Heart left ventricle (tissue), 16 donors: Measurements from ENCODE around the gene UNC80. TPM values are rescaled to one million over a fixed set of nuclear protein-coding genes. Genes with fewer than 3 reads are reported as not detected.

Experiments used
- ATAC-seq, 4 donors: fragments of 200-7000 bp; cut with Tn5 transposase; one replicate each; pipeline ENCODE4 v1.9.1; 2020 to 2022; ENCODE audit warnings: moderate library complexity in 4 of 4, mild to moderate bottlenecking in 3 of 4, moderate number of reproducible peaks in 1 of 4
- DNase-seq, 5 donors: peaks; one replicate each; pipeline ENCODE4 v3.0.0-alpha.2; 2020
- H3K27ac ChIP-seq, 12 donors: fragments of 200-600 bp; sonication (generic) in 4 of 12; one replicate each; pipeline versions ENCODE4 v1.5.0 to v1.8.0; 2016 to 2022; ENCODE audit warnings: mild to moderate bottlenecking in 2 of 12
- H3K27me3 ChIP-seq, 9 donors: fragments of 200-600 bp; sonication (generic) in 2 of 9; one replicate each; pipeline versions ENCODE4 v1.5.1 to v1.8.0; 2016 to 2022; ENCODE audit warnings: mild to moderate bottlenecking in 3 of 9
- H3K36me3 ChIP-seq, 9 donors: fragments of 200-600 bp; sonication (generic) in 2 of 9; one replicate each; pipeline versions ENCODE4 v1.5.0 to v1.8.0; 2018 to 2022; ENCODE audit warnings: mild to moderate bottlenecking in 2 of 9
- H3K4me1 ChIP-seq, 12 donors: fragments of 200-600 bp; sonication (generic) in 4 of 12; one replicate each; pipeline versions ENCODE4 v1.5.0 to v1.8.0; 2016 to 2022; ENCODE audit warnings: mild to moderate bottlenecking in 3 of 12
- H3K4me3 ChIP-seq, 12 donors: fragments of 200-600 bp; sonication (generic) in 4 of 12; one replicate each; pipeline versions ENCODE4 v1.5.0 to v1.8.0; 2017 to 2022; ENCODE audit warnings: mild to moderate bottlenecking in 9 of 12, moderate library complexity in 4 of 12
- H3K9me3 ChIP-seq, 12 donors: fragments of 200-600 bp; sonication (generic) in 4 of 12; one replicate each; pipeline versions ENCODE4 v1.5.0 to v1.8.0; 2016 to 2022; ENCODE audit warnings: mild to moderate bottlenecking in 1 of 12
- POLR2A ChIP-seq, 2 donors: fragments of 450-650 bp; IDR thresholded peaks; one replicate each; pipeline ENCODE4 v1.6.1; 2017; ENCODE audit warnings: antibody characterized with exemption in 2 of 2, mild to moderate bottlenecking in 2 of 2, moderate library complexity in 2 of 2
- WGBS, 4 donors: extraction: QIAGEN DNeasy Blood & Tissue Kit in 2 of 4; methylation state at CpG; one replicate each; pipeline versions ENCODE4 v1.1.5 to v1.1.7; 2013 to 2018; 5-methylcytosine and 5-hydroxymethylcytosine counted together
- intact Hi-C, 10 donors: fragments of 100-400 bp; cut with DNase I; formaldehyde crosslinking; loops; one replicate each; pipeline versions ENCODE4 v1.11.1 to v1.14.2; 2022
- polyA plus RNA-seq, 2 donors: library from polyadenylated mRNA; stranded (reverse); fragments of 200-250 nt; gene quantifications; one replicate each; pipeline ENCODE4 v1.2.3, GENCODE V29; 2013
- total RNA-seq, 9 donors: library from RNA; depleted of rRNA in 2 of 9; stranded (reverse); fragments of >200 nt in 2 of 9; fragmentation: NEBNext Ultra II Directional in 3 of 9; extraction: Animal tissue kit (Norgen Biotek cat#: 25700) in 3 of 9; gene quantifications; one replicate each; pipeline versions ENCODE4 v1.1.0 to v1.2.4, GENCODE V29; 2016 to 2023
- TF ChIP-seq, protein P1 (sequence below), 12 donors: fragments of 200-600 bp; sonication (generic) in 4 of 12; IDR thresholded peaks; one replicate each; pipeline versions ENCODE4 v1.5.0 to v1.8.0; 2018 to 2022; ENCODE audit warnings: antibody characterized with exemption in 12 of 12, mild to moderate bottlenecking in 5 of 12
- donor health status: ischemic (EF 13 %, LVEDD 7.1; RV severe dilation, severe dysfunction).
- donor health status: healthy with polysubstance abuse.
- donor health status: DM: no; HTN: yes; CAD: no.
- donor health status: DM: no; HTN: no; CAD: no.
- donor health status: ischemic (EF 25% LVEDD 6.9; RV normal size, moderate dysfunction).
- donor health status: ischemic (EF 25% LVEDD 5.7; RV mildly dilated, moderate dysfunction).
- donor health status: healthy.
- donor health status: DM: yes; HTN: yes; CAD: no.
- donor health status: ischemic (EF 35%, LVEDD 5.7; RV mildly dilated, moderate dysfunction).
- donor health status: nonischemic (EF 11% LVEDD 7.7; RV severe dilation, severe dysfunction).
- donor health status: DM: yes; HTN: yes; CAD: no.
- donor health status: PGD.
- donor health status: ischemic (EF 29% LVEDD 5.4; RV normal size, mild dysfunction).
- donor health status: nonischemic (EF 23%, LVEDD 6.1; RV moderate dilation, normal function).

UNC80 gene
- total and polyA plus RNA-seq, 11 donors: 0.04 to 1.4 (median 0.36) TPM; not detected in 6

DNA sequence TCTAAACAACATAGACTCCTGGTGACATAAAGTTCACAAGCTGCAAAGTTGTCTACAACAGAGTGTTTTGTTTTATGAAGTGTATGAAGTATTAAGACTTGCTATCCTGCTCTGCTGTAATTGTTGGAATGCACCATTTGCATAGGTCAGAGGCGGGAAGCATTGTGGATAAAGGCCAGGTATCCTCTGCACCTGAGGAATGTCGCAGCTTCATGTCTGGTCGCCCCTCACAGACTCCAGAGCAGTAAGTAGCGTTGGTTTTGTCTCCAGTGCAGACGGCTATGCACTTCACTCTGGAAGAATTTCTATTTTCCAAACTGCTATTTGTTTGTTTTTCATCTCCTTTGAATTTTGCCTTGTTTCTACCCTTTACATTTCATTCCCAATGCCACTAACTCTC lies 63.1 kb downstream of the UNC80 start:
- H3K4me3 ChIP-seq: no peak overlapping the region
- no peaks in the 10 kb centered on the region for H3K9me3 ChIP-seq
- no peak overlapping the region for H3K27ac ChIP-seq
- ATAC-seq: no peak
- WGBS, 4 donors: 68 to 71% (median 69%) methylated on average over 5 of the region's 5 CpGs
- no peaks in the 10 kb centered on the region for H3K36me3 ChIP-seq
- H3K4me1 ChIP-seq: no peaks in the 10 kb centered on the region
- TF ChIP-seq, protein P1, sequence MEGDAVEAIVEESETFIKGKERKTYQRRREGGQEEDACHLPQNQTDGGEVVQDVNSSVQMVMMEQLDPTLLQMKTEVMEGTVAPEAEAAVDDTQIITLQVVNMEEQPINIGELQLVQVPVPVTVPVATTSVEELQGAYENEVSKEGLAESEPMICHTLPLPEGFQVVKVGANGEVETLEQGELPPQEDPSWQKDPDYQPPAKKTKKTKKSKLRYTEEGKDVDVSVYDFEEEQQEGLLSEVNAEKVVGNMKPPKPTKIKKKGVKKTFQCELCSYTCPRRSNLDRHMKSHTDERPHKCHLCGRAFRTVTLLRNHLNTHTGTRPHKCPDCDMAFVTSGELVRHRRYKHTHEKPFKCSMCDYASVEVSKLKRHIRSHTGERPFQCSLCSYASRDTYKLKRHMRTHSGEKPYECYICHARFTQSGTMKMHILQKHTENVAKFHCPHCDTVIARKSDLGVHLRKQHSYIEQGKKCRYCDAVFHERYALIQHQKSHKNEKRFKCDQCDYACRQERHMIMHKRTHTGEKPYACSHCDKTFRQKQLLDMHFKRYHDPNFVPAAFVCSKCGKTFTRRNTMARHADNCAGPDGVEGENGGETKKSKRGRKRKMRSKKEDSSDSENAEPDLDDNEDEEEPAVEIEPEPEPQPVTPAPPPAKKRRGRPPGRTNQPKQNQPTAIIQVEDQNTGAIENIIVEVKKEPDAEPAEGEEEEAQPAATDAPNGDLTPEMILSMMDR (IDR thresholded peaks at IDR 0.05): no peak
- TF ChIP-seq POLR2A (IDR thresholded peaks at IDR 0.05): no peak
- intact Hi-C loops: no loop called here
- H3K27me3 ChIP-seq: no peaks in the 10 kb centered on the region
- no peak for DNase-seq

DNA sequence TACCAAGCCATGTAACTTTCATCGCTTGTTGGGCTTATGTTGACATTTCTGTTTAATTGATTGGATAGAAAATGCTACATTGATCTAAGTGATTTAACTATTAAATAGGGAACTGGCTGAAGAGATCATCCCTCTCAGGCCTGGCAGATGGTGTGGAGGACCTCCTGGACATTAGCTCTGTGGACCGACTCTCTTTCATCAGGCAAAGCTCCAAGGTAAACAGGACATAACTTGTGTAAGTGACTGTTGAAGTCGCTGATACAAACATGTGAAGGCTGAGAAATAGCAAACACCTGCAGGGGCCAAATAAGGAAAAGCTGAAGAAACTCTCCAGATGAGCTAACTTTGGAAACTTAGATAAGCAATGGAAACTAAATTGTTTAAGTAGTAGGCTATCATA lies 68.8 kb downstream of the UNC80 start:
- H3K27me3 ChIP-seq: no peaks in the 10 kb centered on the region
- intact Hi-C loops: no loop called here
- H3K9me3 ChIP-seq: no peaks in the 10 kb centered on the region
- H3K27ac ChIP-seq: no peak overlapping the region
- WGBS, 4 donors: 36 to 40% (median 38%) methylated on average over 3 of the region's 3 CpGs
- H3K4me3 ChIP-seq: no peak overlapping the region
- H3K4me1 ChIP-seq: no peaks in the 10 kb centered on the region
- H3K36me3 ChIP-seq: no peaks in the 10 kb centered on the region
- ATAC-seq (no peak), DNase-seq (no peak)
- TF ChIP-seq, protein P1 (IDR thresholded peaks at IDR 0.05): no peak
- TF ChIP-seq POLR2A (IDR thresholded peaks at IDR 0.05): no peak

DNA sequence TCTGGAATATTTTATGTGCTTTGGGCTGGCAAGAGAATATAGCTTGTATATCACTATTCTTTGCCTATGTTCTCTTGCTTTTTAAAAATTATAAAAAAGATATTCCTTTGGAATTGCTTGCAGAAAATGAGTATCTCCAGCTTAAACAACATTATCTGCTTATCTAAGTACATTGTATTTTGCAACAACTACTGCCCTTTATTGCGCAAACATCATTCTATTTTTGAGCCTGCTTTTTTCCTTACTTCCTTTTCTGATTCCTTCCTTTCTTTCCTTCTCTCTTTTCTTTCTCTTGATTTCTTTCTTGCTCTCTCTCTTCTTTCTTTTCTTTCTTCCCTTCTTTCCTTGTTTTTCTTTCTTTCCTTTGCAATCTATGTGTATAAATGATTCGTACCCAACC lies 74.0 kb downstream of the UNC80 start:
- Histone ChIP-seq H3K27me3 (no peaks in the 10 kb centered on the region), H3K36me3 (no peaks in the 10 kb centered on the region), H3K4me3 (no peak overlapping the region), H3K27ac (no peak overlapping the region), H3K9me3 (no peaks in the 10 kb centered on the region), H3K4me1 (no peaks in the 10 kb centered on the region)
- intact Hi-C loops: no loop called here
- no peak for TF ChIP-seq POLR2A (IDR thresholded peaks at IDR 0.05)
- TF ChIP-seq, protein P1 (IDR thresholded peaks at IDR 0.05): no peak
- WGBS, 4 donors: 83 to 89% (median 88%) methylated on average over 2 of the region's 2 CpGs
- ATAC-seq (no peak), DNase-seq (no peak)

DNA sequence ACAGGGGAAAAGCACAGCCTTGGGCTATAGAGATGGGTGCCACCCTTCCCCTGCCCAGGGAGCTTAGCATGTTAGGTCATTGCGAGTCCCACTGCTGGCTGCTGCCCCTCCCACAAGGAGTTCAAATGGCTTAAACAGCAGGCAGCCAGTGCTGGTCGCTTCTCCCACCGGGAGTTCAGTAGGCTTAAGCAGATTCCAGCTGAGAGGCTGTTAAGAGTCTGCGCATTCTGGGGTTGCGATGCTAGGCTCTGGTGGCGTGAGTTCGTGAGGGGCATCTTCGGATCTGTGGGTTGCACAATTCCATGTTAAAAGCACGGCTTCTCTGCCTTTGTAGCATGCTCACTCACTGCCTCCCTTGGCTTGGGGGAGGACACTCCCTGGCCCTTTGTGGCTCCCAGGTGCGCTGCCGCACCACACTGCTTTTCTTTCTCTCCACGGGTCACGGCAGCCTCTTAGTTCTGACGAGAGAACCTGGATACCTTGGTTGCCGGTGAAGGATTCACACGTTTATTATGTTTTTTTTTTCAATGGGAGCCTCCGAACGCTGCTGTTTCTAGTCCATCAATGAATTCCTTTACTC lies 93.2 kb downstream of the UNC80 start:
- ATAC-seq (no peak), DNase-seq (no peak)
- no peaks in the 10 kb centered on the region for H3K4me1 ChIP-seq
- no peaks in the 10 kb centered on the region for H3K36me3 ChIP-seq
- no peaks in the 10 kb centered on the region for H3K27me3 ChIP-seq
- no peak overlapping the region for H3K4me3 ChIP-seq
- intact Hi-C loops: no loop called here
- no peak overlapping the region for H3K27ac ChIP-seq
- TF ChIP-seq, protein P1 (IDR thresholded peaks at IDR 0.05): no peak
- TF ChIP-seq POLR2A (IDR thresholded peaks at IDR 0.05): no peak
- H3K9me3 ChIP-seq: no peaks in the 10 kb centered on the region
- WGBS, 4 donors: 44 to 71% (median 52%) methylated on average over 18 of the region's 18 CpGs
